ENCODE results near the gene RPL7L1.

Gene RPL7L1

DNA sequence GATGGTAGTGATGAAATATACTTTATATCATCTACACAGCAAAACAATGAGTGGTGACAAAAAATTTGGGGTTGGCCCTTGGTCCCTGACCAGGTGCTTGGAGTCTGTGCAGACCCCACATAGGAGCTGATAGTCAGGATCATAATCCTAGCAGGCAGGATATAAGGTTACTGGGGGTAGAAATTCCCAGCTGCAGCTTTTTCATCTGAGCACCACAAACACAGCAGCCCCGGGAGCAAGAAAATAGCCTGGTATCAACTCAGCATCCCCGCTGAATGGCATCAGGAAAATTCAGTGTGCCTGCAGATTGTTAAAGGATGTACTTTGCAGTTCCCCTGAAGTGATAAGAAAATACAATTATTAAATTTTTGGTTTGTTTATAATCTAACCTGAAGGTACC lies 27.8 kb upstream of the RPL7L1 start:
- Histone ChIP-seq H3K9me3 (ENCODE audit: insufficient read depth, low read length) (no peaks in the 10 kb centered on the region), H3K4me1 (ENCODE audit: insufficient read depth, insufficient read length) (no peaks in the 10 kb centered on the region), H3K4me3 (ENCODE audit: insufficient read length, low read depth) (no peak overlapping the region), H3K36me3 (ENCODE audit: insufficient read depth, insufficient read length, low read length) (peaks cover 2% of the 10 kb centered on the region), H3K27me3 (ENCODE audit: insufficient read depth, insufficient read length) (no peaks in the 10 kb centered on the region), H3K9ac (ENCODE audit: insufficient read length, low read depth) (no peak overlapping the region)
- no peak for DNase-seq (ENCODE audit: low read depth, low spot score)
- TF ChIP-seq YY1 (IDR thresholded peaks at IDR 0.05; ENCODE audit: insufficient read depth, insufficient read length) (no peak), SUZ12 (IDR thresholded peaks at IDR 0.05; ENCODE audit: extremely low read depth, insufficient read depth, insufficient read length) (no peak), ZNF274 (IDR thresholded peaks at IDR 0.05; ENCODE audit: low read depth, low read length) (no peak)

DNA sequence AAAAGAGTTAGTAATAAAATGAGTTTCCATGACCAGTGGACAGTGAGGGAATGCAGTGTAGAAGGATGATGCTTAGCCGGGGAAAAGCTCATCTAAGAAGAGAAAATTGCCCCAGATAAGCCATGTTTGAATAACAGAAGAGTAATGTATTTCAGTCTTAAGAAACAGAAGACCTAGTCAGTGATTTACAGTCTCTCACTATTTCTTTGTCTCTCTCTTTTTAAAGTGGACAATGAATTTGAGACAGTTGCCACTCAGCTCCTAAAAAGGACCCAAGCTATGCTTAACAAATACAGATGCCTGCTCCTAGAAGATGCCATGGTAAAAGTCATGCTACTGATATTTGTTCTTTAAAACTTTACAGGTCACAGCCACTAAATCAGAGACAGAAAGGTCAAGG lies 19.4 kb upstream of the RPL7L1 start:
- H3K9me3 ChIP-seq (ENCODE audit: insufficient read depth, low read length): no peaks in the 10 kb centered on the region
- no peak overlapping the region for H3K4me3 ChIP-seq (ENCODE audit: insufficient read length, low read depth)
- H3K36me3 ChIP-seq (ENCODE audit: insufficient read depth, insufficient read length, low read length): peaks cover 22% of the 10 kb centered on the region
- H3K9ac ChIP-seq (ENCODE audit: insufficient read length, low read depth): no peak overlapping the region
- no peaks in the 10 kb centered on the region for H3K27me3 ChIP-seq (ENCODE audit: insufficient read depth, insufficient read length)
- DNase-seq (ENCODE audit: low read depth, low spot score): no peak
- TF ChIP-seq SUZ12 (IDR thresholded peaks at IDR 0.05; ENCODE audit: extremely low read depth, insufficient read depth, insufficient read length) (no peak), ZNF274 (IDR thresholded peaks at IDR 0.05; ENCODE audit: low read depth, low read length) (no peak), YY1 (IDR thresholded peaks at IDR 0.05; ENCODE audit: insufficient read depth, insufficient read length) (no peak)
- no peaks in the 10 kb centered on the region for H3K4me1 ChIP-seq (ENCODE audit: insufficient read depth, insufficient read length)

DNA sequence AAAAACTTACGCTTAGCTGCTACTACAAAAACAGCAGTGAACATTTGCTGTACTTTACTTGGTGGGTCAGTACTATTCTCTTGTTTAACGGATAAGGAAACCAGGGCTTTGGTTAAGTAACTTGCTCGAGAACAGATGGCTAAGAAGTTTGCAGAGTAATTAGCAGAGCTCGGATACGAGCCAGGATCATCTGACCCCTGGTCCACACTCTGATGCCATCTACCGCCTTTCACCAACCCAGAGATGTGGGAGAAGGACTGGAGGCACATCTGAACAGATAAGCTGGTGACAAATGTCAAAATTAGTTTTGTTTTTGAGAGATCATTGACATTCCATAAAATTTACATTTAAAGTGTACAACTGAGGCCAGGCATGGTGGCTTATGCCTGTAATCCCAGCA lies 18.9 kb upstream of the RPL7L1 start:
- H3K36me3 ChIP-seq (ENCODE audit: insufficient read depth, insufficient read length, low read length): peaks cover 23% of the 10 kb centered on the region
- H3K4me1 ChIP-seq (ENCODE audit: insufficient read depth, insufficient read length): no peaks in the 10 kb centered on the region
- no peak overlapping the region for H3K9ac ChIP-seq (ENCODE audit: insufficient read length, low read depth)
- no peak for TF ChIP-seq SUZ12 (IDR thresholded peaks at IDR 0.05; ENCODE audit: extremely low read depth, insufficient read depth, insufficient read length)
- TF ChIP-seq YY1 (IDR thresholded peaks at IDR 0.05; ENCODE audit: insufficient read depth, insufficient read length): no peak
- TF ChIP-seq ZNF274 (IDR thresholded peaks at IDR 0.05; ENCODE audit: low read depth, low read length): no peak
- DNase-seq (ENCODE audit: low read depth, low spot score): no peak
- no peak overlapping the region for H3K4me3 ChIP-seq (ENCODE audit: insufficient read length, low read depth)
- H3K27me3 ChIP-seq (ENCODE audit: insufficient read depth, insufficient read length): no peaks in the 10 kb centered on the region
- no peaks in the 10 kb centered on the region for H3K9me3 ChIP-seq (ENCODE audit: insufficient read depth, low read length)

DNA sequence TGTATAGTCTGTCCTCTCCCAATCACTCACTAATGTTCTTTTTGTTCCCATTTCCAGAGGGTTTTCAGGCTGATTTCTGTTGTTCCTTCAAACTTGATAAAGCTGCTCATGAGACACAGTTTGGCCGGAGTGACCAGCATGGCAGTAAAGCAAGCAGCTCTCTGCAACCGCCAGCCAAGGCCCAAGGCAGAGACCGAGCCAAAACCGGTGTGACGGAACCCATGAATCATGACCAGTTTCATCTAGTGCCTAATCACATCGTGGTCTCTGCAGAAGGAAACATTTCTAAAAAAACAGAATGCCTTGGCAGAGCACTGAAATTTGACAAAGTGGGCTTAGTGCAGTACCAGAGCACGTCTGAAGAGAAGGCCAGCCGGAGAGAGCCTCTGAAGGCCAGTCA lies 14.8 kb upstream of the RPL7L1 start:
- no peaks in the 10 kb centered on the region for H3K4me1 ChIP-seq (ENCODE audit: insufficient read depth, insufficient read length)
- TF ChIP-seq SUZ12 (IDR thresholded peaks at IDR 0.05; ENCODE audit: extremely low read depth, insufficient read depth, insufficient read length) (no peak), ZNF274 (IDR thresholded peaks at IDR 0.05; ENCODE audit: low read depth, low read length) (no peak), YY1 (IDR thresholded peaks at IDR 0.05; ENCODE audit: insufficient read depth, insufficient read length) (no peak)
- peaks cover 17% of the 10 kb centered on the region for H3K36me3 ChIP-seq (ENCODE audit: insufficient read depth, insufficient read length, low read length)

DNA sequence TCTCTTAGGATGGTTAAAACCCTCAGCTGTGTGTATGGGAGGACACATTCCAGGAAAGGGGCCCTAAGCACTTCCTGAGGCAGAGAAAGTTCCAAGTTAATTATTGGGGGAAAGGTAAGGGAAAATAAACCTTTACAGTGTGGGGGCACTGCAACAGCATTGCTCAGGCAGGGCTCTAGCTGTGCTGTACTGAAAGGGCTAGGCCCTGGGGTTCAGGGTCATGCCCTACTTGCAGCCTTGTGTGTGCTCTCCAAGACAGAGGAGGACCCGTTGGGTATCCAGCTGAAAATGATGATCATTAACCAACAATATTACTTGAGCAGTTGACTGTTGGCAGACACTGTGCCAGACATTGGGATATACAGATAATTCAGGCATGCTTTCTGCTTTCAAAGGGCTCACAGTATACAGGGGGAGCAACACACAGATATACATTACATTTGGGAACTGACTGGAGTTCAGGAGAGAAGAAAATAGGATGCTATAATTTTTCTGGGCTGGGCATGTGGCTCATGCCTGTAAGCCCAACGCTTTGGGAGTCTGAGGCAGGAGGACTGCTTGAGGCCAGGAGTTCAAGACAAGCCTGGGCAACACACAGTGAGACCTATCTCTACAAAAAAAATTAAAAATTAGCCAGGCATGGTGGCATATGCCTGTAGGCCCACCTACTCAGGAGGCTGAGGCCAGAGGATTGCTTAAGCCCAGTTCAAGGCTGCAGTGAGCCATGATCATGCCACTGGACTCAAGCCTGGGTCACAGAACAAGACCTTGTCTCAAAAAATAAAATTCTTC lies 9.1 kb upstream of the RPL7L1 start:
- TF ChIP-seq ZNF274 (IDR thresholded peaks at IDR 0.05; ENCODE audit: low read depth, low read length) (no peak), YY1 (IDR thresholded peaks at IDR 0.05; ENCODE audit: insufficient read depth, insufficient read length) (no peak), SUZ12 (IDR thresholded peaks at IDR 0.05; ENCODE audit: extremely low read depth, insufficient read depth, insufficient read length) (no peak)
- no peaks in the 10 kb centered on the region for H3K9me3 ChIP-seq (ENCODE audit: insufficient read depth, low read length)
- DNase-seq (ENCODE audit: low read depth, low spot score): no peak
- H3K4me3 ChIP-seq (ENCODE audit: insufficient read length, low read depth): no peak overlapping the region
- H3K4me1 ChIP-seq (ENCODE audit: insufficient read depth, insufficient read length): no peaks in the 10 kb centered on the region
- H3K9ac ChIP-seq (ENCODE audit: insufficient read length, low read depth): no peak overlapping the region
- H3K27me3 ChIP-seq (ENCODE audit: insufficient read depth, insufficient read length): no peaks in the 10 kb centered on the region
- H3K36me3 ChIP-seq (ENCODE audit: insufficient read depth, insufficient read length, low read length): no peaks in the 10 kb centered on the region

More for the DNA sequence above, 14.8 kb upstream of the RPL7L1 start:
- no peak for DNase-seq (ENCODE audit: low read depth, low spot score)
- Histone ChIP-seq H3K9me3 (ENCODE audit: insufficient read depth, low read length) (no peaks in the 10 kb centered on the region), H3K27me3 (ENCODE audit: insufficient read depth, insufficient read length) (no peaks in the 10 kb centered on the region), H3K9ac (ENCODE audit: insufficient read length, low read depth) (no peak overlapping the region), H3K4me3 (ENCODE audit: insufficient read length, low read depth) (no peak overlapping the region)

DNA sequence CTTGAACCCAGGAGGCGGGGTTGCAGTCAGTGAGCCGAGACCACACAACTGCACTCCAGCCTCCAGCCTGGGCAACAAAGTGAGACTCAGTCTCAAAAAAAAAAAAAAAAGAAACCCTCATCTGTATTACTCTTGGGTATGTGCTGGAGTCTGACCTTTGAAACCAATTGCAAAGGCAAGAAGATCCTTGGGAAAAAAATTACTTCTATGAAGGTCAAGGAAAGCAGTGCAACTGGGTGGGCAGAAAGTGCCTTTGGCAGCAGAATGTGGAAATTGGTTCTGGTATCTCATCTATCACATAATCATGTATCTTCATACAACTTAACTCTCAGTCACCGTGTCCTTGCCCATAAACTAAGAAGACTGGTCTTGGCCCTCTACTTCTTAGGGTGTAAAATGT lies 7.7 kb upstream of the RPL7L1 start:
- Histone ChIP-seq H3K4me1 (ENCODE audit: insufficient read depth, insufficient read length) (no peaks in the 10 kb centered on the region), H3K36me3 (ENCODE audit: insufficient read depth, insufficient read length, low read length) (no peaks in the 10 kb centered on the region), H3K9ac (ENCODE audit: insufficient read length, low read depth) (no peak overlapping the region), H3K9me3 (ENCODE audit: insufficient read depth, low read length) (no peaks in the 10 kb centered on the region), H3K27me3 (ENCODE audit: insufficient read depth, insufficient read length) (no peaks in the 10 kb centered on the region), H3K4me3 (ENCODE audit: insufficient read length, low read depth) (no peak overlapping the region)
- DNase-seq (ENCODE audit: low read depth, low spot score): no peak
- TF ChIP-seq SUZ12 (IDR thresholded peaks at IDR 0.05; ENCODE audit: extremely low read depth, insufficient read depth, insufficient read length): no peak
- no peak for TF ChIP-seq YY1 (IDR thresholded peaks at IDR 0.05; ENCODE audit: insufficient read depth, insufficient read length)
- TF ChIP-seq ZNF274 (IDR thresholded peaks at IDR 0.05; ENCODE audit: low read depth, low read length): no peak

DNA sequence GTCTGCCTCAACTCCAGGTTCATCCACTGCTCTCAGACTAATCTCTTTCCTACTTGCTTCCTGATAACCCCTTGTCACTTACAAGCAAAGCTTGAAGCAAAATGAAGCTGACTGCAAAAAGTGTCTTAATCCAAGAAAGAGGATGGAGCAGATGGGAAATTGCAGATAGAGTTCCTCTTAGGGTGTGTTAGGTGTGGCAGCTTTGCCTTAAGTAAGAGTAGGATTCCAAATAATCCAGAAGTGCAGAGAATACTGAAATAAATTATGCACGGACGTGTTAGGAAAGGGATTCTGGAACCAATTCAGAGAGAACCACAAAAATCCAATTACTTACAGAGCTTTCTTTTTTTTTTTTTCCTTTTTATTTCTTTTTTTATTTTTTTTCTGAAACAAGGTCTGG lies 6.1 kb upstream of the RPL7L1 start:
- TF ChIP-seq YY1 (IDR thresholded peaks at IDR 0.05; ENCODE audit: insufficient read depth, insufficient read length): no peak
- TF ChIP-seq SUZ12 (IDR thresholded peaks at IDR 0.05; ENCODE audit: extremely low read depth, insufficient read depth, insufficient read length): no peak
- TF ChIP-seq ZNF274 (IDR thresholded peaks at IDR 0.05; ENCODE audit: low read depth, low read length): no peak
- Histone ChIP-seq H3K27me3 (ENCODE audit: insufficient read depth, insufficient read length) (no peaks in the 10 kb centered on the region), H3K36me3 (ENCODE audit: insufficient read depth, insufficient read length, low read length) (no peaks in the 10 kb centered on the region), H3K9me3 (ENCODE audit: insufficient read depth, low read length) (no peaks in the 10 kb centered on the region), H3K4me3 (ENCODE audit: insufficient read length, low read depth) (no peak overlapping the region), H3K9ac (ENCODE audit: insufficient read length, low read depth) (no peak overlapping the region), H3K4me1 (ENCODE audit: insufficient read depth, insufficient read length) (no peaks in the 10 kb centered on the region)
- DNase-seq (ENCODE audit: low read depth, low spot score): no peak
